SK-N-SH (cell line): ENCODE results near the gene TP53I11. TPM values are rescaled to one million over a fixed set of nuclear protein-coding genes. Genes with fewer than 3 reads are reported as not detected.

Experiments
- CTCF ChIA-PET: fragments of 300-600, 350-600 bp; formaldehyde crosslinking; extraction: SDS; loops from one replicate; lab custom pipeline; 2021; lab: Yijun Ruan, JAX
- POLR2A ChIA-PET: fragments of 350-600 bp; sonication (Branson Sonifier 250); formaldehyde crosslinking; extraction: SDS; loops from one replicate; lab custom pipeline; 2020; ENCODE audit warnings: antibody characterized with exemption, inconsistent platforms; lab: Yijun Ruan, JAX
- DNase-seq: peaks from one replicate; pipeline ENCODE4 v3.0.0; 2012
- H2AFZ ChIP-seq: fragments of 200-600 bp; sonication (generic); 2 replicates; pipeline ENCODE4 v1.8.1; 2016; ENCODE audit warnings: antibody characterized with exemption, mild to moderate bottlenecking, low read depth
- H3F3A ChIP-seq: fragments of 200-600 bp; sonication (generic); replicated peaks from 2 replicates; pipeline ENCODE3; 2016; ENCODE audit warnings: antibody characterized with exemption, mild to moderate bottlenecking; ENCODE audit not compliant: insufficient read depth
- H3K27ac ChIP-seq, 2 experiments: fragments of 200-500 bp in 1 of 2; fragments of 200-600 bp in 1 of 2; sonication (Bioruptor generic) in 1 of 2; sonication (generic), shearing (Covaris generic) in 1 of 2; 2 replicates each; pipeline versions ENCODE4 v1.5.1 to v1.6.1; 2014 to 2016; ENCODE audit warnings: low read depth in 2 of 2, inconsistent platforms in 1 of 2, low read length in 1 of 2, mild to moderate bottlenecking in 1 of 2, mixed read lengths in 1 of 2
- H3K27me3 ChIP-seq: fragments of 200-600 bp; sonication (generic), shearing (Covaris generic); 2 replicates; pipeline ENCODE4 v1.6.1; 2016; ENCODE audit warnings: mixed run types; ENCODE audit not compliant: insufficient read depth
- H3K36me3 ChIP-seq, 2 experiments: fragments of 200-500 bp in 1 of 2; fragments of 200-600 bp in 1 of 2; sonication (Bioruptor generic) in 1 of 2; sonication (generic) in 1 of 2; replicated peaks in 1 of 2; 2 replicates each; pipeline versions ENCODE3 to v1.5.1; 2014 to 2016; ENCODE audit warnings: low read length in 1 of 2, mild to moderate bottlenecking in 1 of 2; ENCODE audit not compliant: insufficient read depth in 2 of 2, control insufficient read depth in 1 of 2
- H3K4me1 ChIP-seq, 2 experiments: fragments of 200-500 bp in 1 of 2; fragments of 200-600 bp in 1 of 2; sonication (Bioruptor generic) in 1 of 2; sonication (generic), shearing (Covaris generic) in 1 of 2; 2 replicates each; pipeline versions ENCODE4 v1.5.1 to v1.6.1; 2014 to 2016; ENCODE audit warnings: low read depth in 1 of 2, low read length in 1 of 2, mixed run types in 1 of 2; ENCODE audit not compliant: insufficient read depth in 2 of 2, control insufficient read depth in 1 of 2
- H3K4me2 ChIP-seq: fragments of 200-600 bp; sonication (generic), shearing (Covaris generic); 2 replicates; pipeline ENCODE4 v1.6.1; 2017; ENCODE audit warnings: mixed run types
- H3K4me3 ChIP-seq, 2 experiments: fragments of 200-500 bp in 1 of 2; fragments of 200-600 bp in 1 of 2; sonication (Bioruptor generic) in 1 of 2; sonication (generic), shearing (Covaris generic) in 1 of 2; 2 replicates each; pipeline versions ENCODE4 v1.5.1 to v1.8.1; 2014 to 2016; ENCODE audit warnings: low read depth in 2 of 2, inconsistent platforms in 1 of 2, low read length in 1 of 2, mild to moderate bottlenecking in 1 of 2, mixed read lengths in 1 of 2, moderate library complexity in 1 of 2
- H3K79me2 ChIP-seq: fragments of 200-600 bp; sonication (generic); 2 replicates; pipeline ENCODE4 v1.8.1; 2017; ENCODE audit warnings: mild to moderate bottlenecking; ENCODE audit not compliant: insufficient read depth
- H3K9ac ChIP-seq: fragments of 200-600 bp; sonication (generic); 2 replicates; pipeline ENCODE4 v1.6.1; 2017; ENCODE audit warnings: mixed run types
- H3K9me2 ChIP-seq: fragments of 200-600 bp; sonication (generic); 2 replicates; pipeline ENCODE4 v1.6.1; 2017; ENCODE audit warnings: mixed run types
- H3K9me3 ChIP-seq: fragments of 200-600 bp; sonication (generic); 2 replicates; pipeline ENCODE4 v1.6.1; 2017; ENCODE audit warnings: mixed run types, mild to moderate bottlenecking, moderate library complexity
- H4K20me1 ChIP-seq: fragments of 200-600 bp; sonication (generic); 2 replicates; pipeline ENCODE4 v1.6.1; 2017; ENCODE audit warnings: mild to moderate bottlenecking, mixed run types; ENCODE audit not compliant: insufficient read depth
- ELF1 ChIP-seq: IDR thresholded peaks from 2 replicates; pipeline ENCODE4 v1.4.0; 2012
- EP300 ChIP-seq, 2 experiments: IDR thresholded peaks; 2 replicates each; pipeline versions ENCODE4 v1.4.0 to v1.6.1; 2012; ENCODE audit warnings: borderline replicate concordance in 1 of 2, low read depth in 1 of 2, low read length in 1 of 2
- EZH2phosphoT487 ChIP-seq: fragments of 200-600 bp; sonication (generic); IDR thresholded peaks from 2 replicates; pipeline ENCODE4 v1.6.1; 2017; ENCODE audit warnings: low read depth, mixed run types, mild to moderate bottlenecking, antibody characterized with exemption, moderate library complexity, borderline replicate concordance
- FOXJ3 ChIP-seq: sonication (generic); formaldehyde crosslinking; IDR thresholded peaks from 2 replicates; pipeline ENCODE4 v1.5.1; 2020; ENCODE audit warnings: mild to moderate bottlenecking, missing genetic modification reagents
- GABPA ChIP-seq: IDR thresholded peaks from 2 replicates; pipeline ENCODE4 v1.4.0; 2012; ENCODE audit warnings: low read depth, mild to moderate bottlenecking
- MAX ChIP-seq: IDR thresholded peaks from 2 replicates; pipeline ENCODE4 v1.4.0; 2012; ENCODE audit warnings: low read depth
- NFIC ChIP-seq: IDR thresholded peaks from 2 replicates; pipeline ENCODE4 v1.4.0; 2012; ENCODE audit warnings: borderline replicate concordance
- NRF1 ChIP-seq: IDR thresholded peaks from 2 replicates; pipeline ENCODE4 v1.6.1; 2012; ENCODE audit warnings: low read depth, mild to moderate bottlenecking, low read length
- RAD21 ChIP-seq: IDR thresholded peaks from 2 replicates; pipeline ENCODE4 v1.6.1; 2012; ENCODE audit warnings: mild to moderate bottlenecking, low read length
- RCOR1 ChIP-seq: fragments of 150-350 bp; IDR thresholded peaks from 2 replicates; pipeline ENCODE4 v1.6.1; 2017; ENCODE audit warnings: antibody characterized with exemption, low read length
- SMC3 ChIP-seq: IDR thresholded peaks from 2 replicates; pipeline ENCODE4 v1.6.1; 2012; ENCODE audit warnings: low read depth, low read length, improper control_type of control experiment
- TAF1 ChIP-seq: IDR thresholded peaks from 2 replicates; pipeline ENCODE4 v1.6.1; 2012; ENCODE audit warnings: low read depth, mild to moderate bottlenecking, low read length, moderate library complexity, borderline replicate concordance
- TCF12 ChIP-seq: IDR thresholded peaks from 2 replicates; pipeline ENCODE4 v1.4.0; 2012
- TEAD4 ChIP-seq: IDR thresholded peaks from 2 replicates; pipeline ENCODE4 v1.4.0; 2012; ENCODE audit warnings: mild to moderate bottlenecking, borderline replicate concordance; ENCODE audit not compliant: insufficient read depth
- ZBTB33 ChIP-seq: IDR thresholded peaks from 2 replicates; pipeline ENCODE4 v1.4.0; 2012; ENCODE audit warnings: low read depth, borderline replicate concordance
- WGBS: methylation state at CpG from one replicate; pipeline ENCODE4 v1.1.6; 2017; ENCODE audit warnings: low lambda C conversion rate; 5-methylcytosine and 5-hydroxymethylcytosine counted together
- polyA plus RNA-seq, 3 experiments: library from polyadenylated mRNA; depleted of rRNA; stranded (reverse); fragments of >200 nt; gene quantifications; 2 replicates each; pipeline ENCODE4 v1.2.3, GENCODE V29; 2012

The TP53I11 gene
- polyA plus RNA-seq, 1 of the 3 experiments (the other 2 are of a cell fraction): 6.6 TPM

- TF ChIP-seq FOXJ3 (CRISPR knock-in tag): no peak
- no peak for TF ChIP-seq MAX
- no peak for TF ChIP-seq ELF1
- TF ChIP-seq TCF12: no peak
- TF ChIP-seq NRF1: no peak
These were observed 9.6 kb upstream of the TP53I11 start (continued) for GRCh38 chr11:44960200-44960845.

- Histone ChIP-seq H3F3A (no peaks in the 10 kb centered on the region), H3K4me3 (no peak overlapping the region), H3K4me2 (no peak overlapping the region), H3K9ac (no peak overlapping the region), H3K9me2 (no peaks in the 10 kb centered on the region), H3K27ac (no peak overlapping the region), H3K79me2 (no peaks in the 10 kb centered on the region), H3K4me1 (peaks cover 4% of the 10 kb centered on the region in 2 experiments; a peak in 2 of 4 replicates), H2AFZ (no peak overlapping the region), H3K36me3 (no peaks in the 10 kb centered on the region), H3K9me3 (no peaks in the 10 kb centered on the region), H4K20me1 (no peaks in the 10 kb centered on the region), H3K27me3 (no peaks in the 10 kb centered on the region)
- WGBS: 53% methylated on average over 3 of the region's 3 CpGs
- CTCF ChIA-PET: interaction anchor here (0.7 to 5.2 kb wide), 4 partner anchors 9 to 144 kb away, joined by 3 to 19 read pairs (median 8); no protein-coding TSS in a partner anchor
- TF ChIP-seq RCOR1 (no peak), GABPA (no peak), EZH2phosphoT487 (no peak), ZBTB33 (no peak), ELF1 (no peak), TCF12 (no peak)
- DNase-seq: no peak
- POLR2A ChIA-PET: no interaction called here
These were observed 8.4 kb upstream of the TP53I11 start for GRCh38 chr11:44959064-44959463.

GRCh38 chr11:44957776-44958564 is 7.3 kb upstream of the TP53I11 start:
- Histone ChIP-seq H3K9me3 (no peaks in the 10 kb centered on the region), H3K79me2 (no peaks in the 10 kb centered on the region), H3K9me2 (no peaks in the 10 kb centered on the region), H3K9ac (no peak overlapping the region), H3K27me3 (no peaks in the 10 kb centered on the region), H3K36me3 (no peaks in the 10 kb centered on the region), H3K4me3 (no peak overlapping the region), H3K4me1 (peaks cover 4% of the 10 kb centered on the region in 2 experiments; a peak in 2 of 4 replicates), H2AFZ (no peak overlapping the region), H4K20me1 (no peaks in the 10 kb centered on the region), H3F3A (no peaks in the 10 kb centered on the region), H3K4me2 (no peak overlapping the region), H3K27ac (no peak overlapping the region)
- TF ChIP-seq RAD21 (no peak), SMC3 (no peak), GABPA (no peak), ELF1 (no peak), TAF1 (no peak), EP300 (IDR thresholded peaks at IDR 0.05; ENCODE audit: borderline replicate concordance in 1 of 2, low read depth in 1 of 2, low read length in 1 of 2) (no peak), MAX (no peak), NFIC (no peak), TEAD4 (no peak)
- ChIA-PET POLR2A (no interaction called here), CTCF (interaction anchor here (1.0 to 5.2 kb wide), 3 partner anchors 11 to 146 kb away, joined by 3 to 19 read pairs (median 12); no protein-coding TSS in a partner anchor)
- DNase-seq: no peak
- 44% methylated on average over 7 of the region's 8 CpGs for WGBS
